GM18502 (cell line): ENCODE data around the gene SNX4.
"Not testable (repeated sequence)": the region's sequence is repeated elsewhere in the genome, so short reads cannot be mapped to it uniquely, and the experiment has no call there.

Experiments
- ATAC-seq: cut with Tn5 transposase; IDR thresholded peaks from one replicate; pipeline ENCODE4 v1.9.1; 2021; ENCODE audit warnings: mild to moderate bottlenecking; ENCODE audit not compliant: unreplicated experiment, poor library complexity

SNX4 gene

GRCh38 chr3:125406070-125406469 lies 113.9 kb downstream of the SNX4 start:
- ATAC-seq: no peak

- not testable (repeated sequence) for ATAC-seq
These were observed 114.5 kb downstream of the SNX4 start for GRCh38 chr3:125405515-125405914.

GRCh38 chr3:125403789-125404188 lies 116.2 kb downstream of the SNX4 start:
- ATAC-seq: no peak

GRCh38 chr3:125402639-125403038 lies 117.4 kb downstream of the SNX4 start:
- ATAC-seq: no peak

GRCh38 chr3:125401402-125401801 lies 118.6 kb downstream of the SNX4 start:
- no peak for ATAC-seq

- ATAC-seq: no peak
These were observed 121.0 kb downstream of the SNX4 start for GRCh38 chr3:125398952-125399351.
